ENCODE results near the gene RSPO3. TPM values are rescaled to one million over a fixed set of nuclear protein-coding genes. Genes with fewer than 3 reads are reported as not detected.

The RSPO3 gene
- total and polyA plus RNA-seq, 2 experiments from 2014 or later: 4.8 to 11.2 TPM

DNA sequence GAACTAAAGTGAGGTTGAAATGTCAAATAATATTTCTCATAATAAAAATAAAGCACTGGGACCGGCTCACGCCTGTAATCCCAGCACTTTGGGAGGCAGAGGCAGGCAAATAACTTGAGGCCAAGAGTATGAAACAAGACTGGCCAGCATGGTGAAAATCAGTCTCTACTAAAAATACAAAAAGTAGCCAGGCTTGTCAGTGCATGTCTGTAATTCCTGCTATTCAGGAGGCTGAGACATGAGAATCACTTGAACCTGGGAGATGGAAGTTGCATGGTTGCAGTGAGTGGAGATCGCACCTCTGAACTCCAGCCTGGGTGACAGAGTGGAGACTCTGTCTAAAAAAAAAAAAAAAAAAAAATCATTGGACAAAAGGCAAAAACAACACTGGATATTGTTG is 38.4 kb upstream of the RSPO3 start:
- no peak for TF ChIP-seq EZH2phosphoT487 (IDR thresholded peaks at IDR 0.05; ENCODE audit: low read depth, severe bottlenecking, unreplicated experiment)
- TF ChIP-seq, protein P1, sequence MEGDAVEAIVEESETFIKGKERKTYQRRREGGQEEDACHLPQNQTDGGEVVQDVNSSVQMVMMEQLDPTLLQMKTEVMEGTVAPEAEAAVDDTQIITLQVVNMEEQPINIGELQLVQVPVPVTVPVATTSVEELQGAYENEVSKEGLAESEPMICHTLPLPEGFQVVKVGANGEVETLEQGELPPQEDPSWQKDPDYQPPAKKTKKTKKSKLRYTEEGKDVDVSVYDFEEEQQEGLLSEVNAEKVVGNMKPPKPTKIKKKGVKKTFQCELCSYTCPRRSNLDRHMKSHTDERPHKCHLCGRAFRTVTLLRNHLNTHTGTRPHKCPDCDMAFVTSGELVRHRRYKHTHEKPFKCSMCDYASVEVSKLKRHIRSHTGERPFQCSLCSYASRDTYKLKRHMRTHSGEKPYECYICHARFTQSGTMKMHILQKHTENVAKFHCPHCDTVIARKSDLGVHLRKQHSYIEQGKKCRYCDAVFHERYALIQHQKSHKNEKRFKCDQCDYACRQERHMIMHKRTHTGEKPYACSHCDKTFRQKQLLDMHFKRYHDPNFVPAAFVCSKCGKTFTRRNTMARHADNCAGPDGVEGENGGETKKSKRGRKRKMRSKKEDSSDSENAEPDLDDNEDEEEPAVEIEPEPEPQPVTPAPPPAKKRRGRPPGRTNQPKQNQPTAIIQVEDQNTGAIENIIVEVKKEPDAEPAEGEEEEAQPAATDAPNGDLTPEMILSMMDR (IDR thresholded peaks at IDR 0.05; ENCODE audit: poor library complexity): no peak
- no peak for TF ChIP-seq EZH2 (IDR thresholded peaks at IDR 0.05; ENCODE audit: borderline replicate concordance)
- no peaks in the 10 kb centered on the region for H3K4me1 ChIP-seq (ENCODE audit: insufficient read depth)
- H2AFZ ChIP-seq: no peak overlapping the region
- DNase-seq (ENCODE audit: low spot score): no peak
- H3K4me2 ChIP-seq: no peak overlapping the region
- whole genome bisulfite sequencing (ENCODE audit: low lambda C conversion rate, missing lambda C conversion rate): 97% methylated on average over 3 of the region's 3 CpGs
- H3K79me2 ChIP-seq: no peaks in the 10 kb centered on the region
- no peak overlapping the region for H3K27ac ChIP-seq
- H3K9me2 ChIP-seq (replicated peaks; ENCODE audit: insufficient read depth): no peaks in the 10 kb centered on the region
- H3K36me3 ChIP-seq (replicated peaks; ENCODE audit: insufficient read depth, low read depth): no peaks in the 10 kb centered on the region
- H3K4me3 ChIP-seq: no peak overlapping the region
- H4K20me1 ChIP-seq (ENCODE audit: insufficient read depth, poor library complexity, severe bottlenecking): no peaks in the 10 kb centered on the region
- H3K9me3 ChIP-seq (ENCODE audit: low read depth): no peaks in the 10 kb centered on the region
- no peaks in the 10 kb centered on the region for H3K27me3 ChIP-seq

- Histone ChIP-seq H2AFZ (no peak overlapping the region), H3K9me2 (replicated peaks; ENCODE audit: insufficient read depth) (no peaks in the 10 kb centered on the region), H4K20me1 (ENCODE audit: insufficient read depth, poor library complexity, severe bottlenecking) (no peaks in the 10 kb centered on the region), H3K4me3 (no peak overlapping the region), H3K27ac (no peak overlapping the region), H3K27me3 (no peaks in the 10 kb centered on the region), H3K79me2 (no peaks in the 10 kb centered on the region), H3K4me1 (ENCODE audit: insufficient read depth) (no peaks in the 10 kb centered on the region), H3K4me2 (no peak overlapping the region), H3K36me3 (replicated peaks; ENCODE audit: insufficient read depth, low read depth) (no peaks in the 10 kb centered on the region), H3K9me3 (ENCODE audit: low read depth) (no peaks in the 10 kb centered on the region)
- no peak for DNase-seq (ENCODE audit: low spot score)
- TF ChIP-seq EZH2 (IDR thresholded peaks at IDR 0.05; ENCODE audit: borderline replicate concordance): no peak
- WGBS (ENCODE audit: low lambda C conversion rate, missing lambda C conversion rate): 81% methylated on average over 2 of the region's 2 CpGs
Observed at GRCh38 chr6:127083231-127083962, 35.1 kb upstream of the RSPO3 start.

DNA sequence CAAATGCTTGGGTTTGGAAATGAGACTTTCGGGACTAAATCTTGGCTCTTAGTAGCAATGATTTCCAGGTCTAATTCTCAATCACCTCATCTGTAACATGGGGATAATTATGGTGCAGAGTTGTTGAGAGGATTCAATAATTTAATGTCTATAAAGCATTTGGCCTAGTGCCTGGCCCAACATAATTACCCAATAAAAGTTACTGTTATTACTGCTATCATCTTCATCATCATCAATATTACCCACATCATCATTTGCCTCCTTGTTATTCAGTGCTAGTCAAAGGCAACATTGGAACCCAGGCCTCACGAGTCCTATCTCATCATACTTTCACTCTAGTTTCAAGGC is 34.5 kb upstream of the RSPO3 start:
- H3K9me3 ChIP-seq (ENCODE audit: low read depth): no peaks in the 10 kb centered on the region
- TF ChIP-seq EZH2 (IDR thresholded peaks at IDR 0.05; ENCODE audit: borderline replicate concordance) (no peak), EZH2phosphoT487 (IDR thresholded peaks at IDR 0.05; ENCODE audit: low read depth, severe bottlenecking, unreplicated experiment) (no peak)
- TF ChIP-seq, protein P1 (IDR thresholded peaks at IDR 0.05; ENCODE audit: poor library complexity): no peak
- no peaks in the 10 kb centered on the region for H3K4me1 ChIP-seq (ENCODE audit: insufficient read depth)
- H3K9me2 ChIP-seq (replicated peaks; ENCODE audit: insufficient read depth): no peaks in the 10 kb centered on the region
- no peak for DNase-seq (ENCODE audit: low spot score)
- H3K27me3 ChIP-seq: no peaks in the 10 kb centered on the region
- no peak overlapping the region for H3K4me2 ChIP-seq
- no peak overlapping the region for H3K27ac ChIP-seq
- 93% methylated on average over 2 of the region's 2 CpGs for WGBS (ENCODE audit: low lambda C conversion rate, missing lambda C conversion rate)
- H4K20me1 ChIP-seq (ENCODE audit: insufficient read depth, poor library complexity, severe bottlenecking): no peaks in the 10 kb centered on the region
- no peaks in the 10 kb centered on the region for H3K79me2 ChIP-seq
- no peaks in the 10 kb centered on the region for H3K36me3 ChIP-seq (replicated peaks; ENCODE audit: insufficient read depth, low read depth)
- no peak overlapping the region for H2AFZ ChIP-seq
- no peak overlapping the region for H3K4me3 ChIP-seq

- H3K4me3 ChIP-seq: no peak overlapping the region
- no peak for TF ChIP-seq EZH2 (IDR thresholded peaks at IDR 0.05; ENCODE audit: borderline replicate concordance)
- TF ChIP-seq, protein P1 (IDR thresholded peaks at IDR 0.05; ENCODE audit: poor library complexity): no peak
- TF ChIP-seq EZH2phosphoT487 (IDR thresholded peaks at IDR 0.05; ENCODE audit: low read depth, severe bottlenecking, unreplicated experiment): no peak
- WGBS (ENCODE audit: low lambda C conversion rate, missing lambda C conversion rate): 83% methylated on average over 3 of the region's 3 CpGs
Observed at GRCh38 chr6:127085181-127085580, 33.3 kb upstream of the RSPO3 start.

More at GRCh38 chr6:127085181-127085580, 33.3 kb upstream of the RSPO3 start:
- H3K9me2 ChIP-seq (replicated peaks; ENCODE audit: insufficient read depth): no peaks in the 10 kb centered on the region
- no peaks in the 10 kb centered on the region for H3K27me3 ChIP-seq
- DNase-seq (ENCODE audit: low spot score): no peak
- H3K27ac ChIP-seq: no peak overlapping the region
- H3K4me2 ChIP-seq: no peak overlapping the region
- no peaks in the 10 kb centered on the region for H3K4me1 ChIP-seq (ENCODE audit: insufficient read depth)
- no peaks in the 10 kb centered on the region for H3K79me2 ChIP-seq
- H2AFZ ChIP-seq: no peak overlapping the region
- no peaks in the 10 kb centered on the region for H3K9me3 ChIP-seq (ENCODE audit: low read depth)
- no peaks in the 10 kb centered on the region for H3K36me3 ChIP-seq (replicated peaks; ENCODE audit: insufficient read depth, low read depth)
- H4K20me1 ChIP-seq (ENCODE audit: insufficient read depth, poor library complexity, severe bottlenecking): no peaks in the 10 kb centered on the region

Measured in hepatocyte (in vitro differentiated cells).